H1 (cell line): ENCODE results near the gene MPPED2. TPM values are rescaled to one million over a fixed set of nuclear protein-coding genes. Genes with fewer than 3 reads are reported as not detected.
A peak's percentile ranks its signal among the peaks of the same experiment; 100 is the strongest.

Experiments
- CTCF ChIA-PET: fragments of 300-600 bp; sonication (Branson Sonifier 250); formaldehyde crosslinking; loops from one replicate; lab custom pipeline; 2021; ENCODE audit not compliant: partially characterized antibody; lab: Charles Lee
- POLR2A ChIA-PET: fragments of 300-600 bp; sonication (Branson Sonifier 250); formaldehyde crosslinking; loops from one replicate; lab custom pipeline; 2021; ENCODE audit warnings: inconsistent platforms; ENCODE audit not compliant: partially characterized antibody; lab: Charles Lee
- DNase-seq, 2 experiments: peaks; one replicate each; pipeline versions ENCODE4 v3.0.0 to v3.0.0-alpha.2; 2010 to 2022; ENCODE audit warnings: low spot score in 2 of 2, low read depth in 1 of 2, mixed read lengths in 1 of 2
- FAIRE-seq: peaks from 2 replicates; lab custom pipeline; 2011; peaks lifted over from hg19 to GRCh38; lab: Jason Lieb, UNC
- H2AFZ ChIP-seq: 2 replicates; pipeline ENCODE4 v1.8.1; 2012; ENCODE audit warnings: low read length, inconsistent platforms
- H2AK5ac ChIP-seq: 2 replicates; pipeline ENCODE4 v1.6.1; 2013; ENCODE audit warnings: low read depth, low read length
- H2BK120ac ChIP-seq: replicated peaks from 2 replicates; pipeline ENCODE3; 2013; ENCODE audit warnings: low read depth, low read length, inconsistent platforms
- H2BK12ac ChIP-seq: 2 replicates; pipeline ENCODE4 v1.6.1; 2013; ENCODE audit warnings: low read depth, low read length
- H2BK15ac ChIP-seq: 2 replicates; pipeline ENCODE4 v1.6.1; 2013; ENCODE audit warnings: low read length
- H2BK20ac ChIP-seq: 2 replicates; pipeline ENCODE4 v1.6.1; 2013; ENCODE audit warnings: low read length
- H2BK5ac ChIP-seq: 2 replicates; pipeline ENCODE4 v1.6.1; 2013; ENCODE audit warnings: low read depth, low read length
- H3K14ac ChIP-seq: 2 replicates; pipeline ENCODE4 v1.6.1; 2013; ENCODE audit warnings: inconsistent platforms; ENCODE audit not compliant: insufficient read length
- H3K18ac ChIP-seq: 2 replicates; pipeline ENCODE4 v1.6.1; 2013; ENCODE audit warnings: low read length; ENCODE audit errors: extremely low read depth
- H3K23ac ChIP-seq: 2 replicates; pipeline ENCODE4 v1.6.1; 2013; ENCODE audit warnings: inconsistent platforms; ENCODE audit not compliant: insufficient read length
- H3K23me2 ChIP-seq: 2 replicates; pipeline ENCODE4 v1.6.1; 2013; ENCODE audit warnings: low read depth, low read length
- H3K27ac ChIP-seq: 2 replicates; pipeline ENCODE4 v1.6.1; 2011; ENCODE audit warnings: low read depth, low read length, inconsistent platforms
- H3K27me3 ChIP-seq, 4 experiments: replicated peaks in 1 of 4; 1 replicate in 1 of 4; 2 replicates in 3 of 4; pipeline versions ENCODE4 v1.6.1 to v1.8.1; 2011 to 2013; ENCODE audit warnings: low read length in 3 of 4, mild to moderate bottlenecking in 3 of 4, inconsistent platforms in 2 of 4, mixed read lengths in 2 of 4, moderate library complexity in 1 of 4; ENCODE audit not compliant: control insufficient read depth in 3 of 4, insufficient read depth in 3 of 4; ENCODE audit errors: extremely low read depth in 1 of 4
- H3K36me3 ChIP-seq, 4 experiments: 2 replicates each; pipeline versions ENCODE4 v1.6.1 to v1.8.1; 2011 to 2013; ENCODE audit warnings: mild to moderate bottlenecking in 4 of 4, low read length in 3 of 4, moderate library complexity in 2 of 4, control low read depth in 1 of 4, inconsistent platforms in 1 of 4; ENCODE audit not compliant: insufficient read depth in 4 of 4, control insufficient read depth in 2 of 4
- H3K4ac ChIP-seq: replicated peaks from 2 replicates; pipeline ENCODE3; 2013; ENCODE audit warnings: low read length, low read depth, mixed read lengths, inconsistent platforms; ENCODE audit not compliant: insufficient read length
- H3K4me1 ChIP-seq, 4 experiments: replicated peaks in 1 of 4; 1 replicate in 1 of 4; 2 replicates in 3 of 4; pipeline versions ENCODE4 v1.6.1 to v1.8.1; 2011 to 2013; ENCODE audit warnings: low read length in 3 of 4, inconsistent platforms in 2 of 4, mixed read lengths in 1 of 4; ENCODE audit not compliant: insufficient read depth in 4 of 4, control insufficient read depth in 3 of 4
- H3K4me2 ChIP-seq, 2 experiments: 2 replicates each; pipeline versions ENCODE4 v1.6.1 to v1.8.1; 2011 to 2013; ENCODE audit warnings: low read depth in 2 of 2, low read length in 2 of 2, control low read depth in 1 of 2, inconsistent platforms in 1 of 2, mild to moderate bottlenecking in 1 of 2; ENCODE audit not compliant: insufficient read depth in 1 of 2
- H3K4me3 ChIP-seq, 4 experiments: fragments of 200-600, 300-600 bp in 1 of 4; sonication (generic), shearing (Covaris generic), sonication (Bioruptor Twin) in 1 of 4; 2 replicates each; pipeline versions ENCODE4 v1.5.1 to v1.8.1; 2011 to 2016; ENCODE audit warnings: low read length in 4 of 4, low read depth in 3 of 4, control low read depth in 2 of 4, inconsistent platforms in 2 of 4, mild to moderate bottlenecking in 2 of 4, mixed read lengths in 1 of 4, moderate library complexity in 1 of 4; ENCODE audit not compliant: insufficient read depth in 2 of 4; ENCODE audit errors: extremely low read depth in 1 of 4
- H3K56ac ChIP-seq: replicated peaks from 2 replicates; pipeline ENCODE3; 2013; ENCODE audit warnings: low read depth, mild to moderate bottlenecking, mixed read lengths, low read length, inconsistent platforms; ENCODE audit not compliant: insufficient read length
- H3K79me1 ChIP-seq: 2 replicates; pipeline ENCODE4 v1.6.1; 2013; ENCODE audit warnings: low read depth, low read length, control low read depth
- H3K79me2 ChIP-seq, 2 experiments: 2 replicates each; pipeline versions ENCODE4 v1.6.1 to v1.8.1; 2012 to 2013; ENCODE audit warnings: low read length in 2 of 2, mild to moderate bottlenecking in 2 of 2, inconsistent platforms in 1 of 2; ENCODE audit not compliant: insufficient read depth in 2 of 2, control insufficient read depth in 1 of 2
- H3K9ac ChIP-seq, 4 experiments: replicated peaks in 1 of 4; 1 replicate in 1 of 4; 2 replicates in 3 of 4; pipeline versions ENCODE4 v1.6.1 to v1.8.1; 2011 to 2013; ENCODE audit warnings: low read depth in 3 of 4, low read length in 3 of 4, control low read depth in 2 of 4, mild to moderate bottlenecking in 2 of 4, moderate library complexity in 2 of 4, inconsistent platforms in 1 of 4; ENCODE audit errors: extremely low read depth in 1 of 4
- H3K9me3 ChIP-seq, 2 experiments: 2 replicates each; pipeline versions ENCODE4 v1.6.1 to v1.8.1; 2012 to 2013; ENCODE audit warnings: mild to moderate bottlenecking in 2 of 2, moderate library complexity in 2 of 2, control low read depth in 1 of 2, inconsistent platforms in 1 of 2, low read depth in 1 of 2, low read length in 1 of 2, mixed read lengths in 1 of 2; ENCODE audit not compliant: insufficient read depth in 2 of 2
- H4K20me1 ChIP-seq, 2 experiments: replicated peaks in 1 of 2; 2 replicates each; pipeline versions ENCODE3 to v1.8.1; 2011 to 2013; ENCODE audit warnings: inconsistent platforms in 2 of 2, low read length in 2 of 2, mild to moderate bottlenecking in 1 of 2; ENCODE audit not compliant: insufficient read depth in 2 of 2, control insufficient read depth in 1 of 2
- H4K5ac ChIP-seq: 2 replicates; pipeline ENCODE4 v1.6.1; 2013; ENCODE audit warnings: low read length, low read depth, mixed read lengths, inconsistent platforms; ENCODE audit not compliant: insufficient read length
- H4K8ac ChIP-seq: 2 replicates; pipeline ENCODE4 v1.8.0; 2013; ENCODE audit warnings: mild to moderate bottlenecking, moderate library complexity, low read length, inconsistent platforms; ENCODE audit not compliant: insufficient read depth; ENCODE audit errors: extremely low read depth
- H4K91ac ChIP-seq: replicated peaks from 2 replicates; pipeline ENCODE3; 2013; ENCODE audit warnings: low read length, mixed read lengths, inconsistent platforms; ENCODE audit not compliant: insufficient read length
- CREB1 ChIP-seq: IDR thresholded peaks from 2 replicates; pipeline ENCODE4 v1.6.1; 2012; ENCODE audit warnings: inconsistent platforms
- GABPA ChIP-seq: IDR thresholded peaks from 2 replicates; pipeline ENCODE4 v1.6.1; 2011; ENCODE audit warnings: mild to moderate bottlenecking, low read length, moderate library complexity, borderline replicate concordance; ENCODE audit not compliant: insufficient read depth
- POLR2A ChIP-seq, 2 experiments: IDR thresholded peaks; 1 replicate in 1 of 2; 2 replicates in 1 of 2; pipeline ENCODE4 v1.6.1; 2011; ENCODE audit warnings: low read depth in 2 of 2, low read length in 2 of 2, mild to moderate bottlenecking in 2 of 2; ENCODE audit errors: control extremely low read depth in 1 of 2
- RNF2 ChIP-seq: fragments of 200-900, 300-1000 bp; sonication (generic); IDR thresholded peaks from 2 replicates; pipeline ENCODE4 v1.7.1; 2016; ENCODE audit warnings: borderline replicate concordance, low read depth, mild to moderate bottlenecking, antibody characterized with exemption, low read length; ENCODE audit not compliant: poor library complexity, severe bottlenecking; ENCODE audit errors: missing control alignments
- SP2 ChIP-seq: IDR thresholded peaks from 2 replicates; pipeline ENCODE4 v1.6.1; 2012; ENCODE audit warnings: mild to moderate bottlenecking, low read length, inconsistent platforms
- SUZ12 ChIP-seq: fragments of 200-600 bp; sonication (generic); IDR thresholded peaks from 2 replicates; pipeline ENCODE4 v1.6.1; 2012; ENCODE audit warnings: mild to moderate bottlenecking, inconsistent platforms, low read length, moderate library complexity, mixed read lengths
- TCF12 ChIP-seq: IDR thresholded peaks from 2 replicates; pipeline ENCODE4 v1.6.1; 2011; ENCODE audit warnings: low read depth, mild to moderate bottlenecking, low read length
- WGBS, 2 experiments: shearing (Covaris generic) in 1 of 2; methylation state at CpG; one replicate each; pipeline versions ENCODE4 v1.1.6 to v1.1.7; 2013 to 2015; ENCODE audit warnings: low lambda C conversion rate in 2 of 2, mixed read lengths in 2 of 2, inconsistent platforms in 1 of 2, low coverage in 1 of 2, missing lambda C conversion rate in 1 of 2; ENCODE audit not compliant: insufficient replicate concordance in 2 of 2, insufficient coverage in 1 of 2, insufficient read length in 1 of 2; ENCODE audit errors: extremely low coverage in 1 of 2, missing lambda C conversion rate in 1 of 2; 5-methylcytosine and 5-hydroxymethylcytosine counted together
- polyA plus RNA-seq, 7 experiments: library from polyadenylated mRNA; depleted of rRNA in 3 of 7; stranded (reverse) in 5 of 7; unstranded in 2 of 7; fragments of >200 nt in 5 of 7; fragments of 200-250 nt in 2 of 7; gene quantifications; 1 replicate in 5 of 7; 2 replicates in 1 of 7; 4 replicates in 1 of 7; pipeline versions ENCODE4 v1.2.1 to v1.2.3, GENCODE V29; 2011 to 2013; ENCODE audit warnings: missing spikeins in 2 of 7, mixed read lengths in 2 of 7
- total RNA-seq: library from RNA; stranded (reverse); fragmentation: NEBNext Ultra II Directional; extraction: Animal tissue kit (Norgen Biotek cat#: 25700); gene quantifications from 2 replicates; pipeline ENCODE4 v1.2.1, GENCODE V29; 2021
- TF ChIP-seq, protein P1 (sequence below), 3 experiments: IDR thresholded peaks; 1 replicate in 2 of 3; 2 replicates in 1 of 3; pipeline versions ENCODE4 v1.5.1 to v1.6.1; 2011; ENCODE audit warnings: low read length in 3 of 3, mild to moderate bottlenecking in 3 of 3, inconsistent platforms in 2 of 3, low read depth in 1 of 3, moderate library complexity in 1 of 3; ENCODE audit not compliant: insufficient read depth in 1 of 3; ENCODE audit errors: control extremely low read depth in 1 of 3
- TF ChIP-seq, protein P2 (sequence below): IDR thresholded peaks from 2 replicates; pipeline ENCODE4 v1.6.1; 2011; ENCODE audit warnings: low read depth, mild to moderate bottlenecking, low read length; ENCODE audit not compliant: insufficient read depth

MPPED2 gene
- total and polyA plus RNA-seq, 2 of the 8 experiments (the other 6 are each of a cell fraction or from before 2014, with no cell fraction given): 1.3 to 3.5 TPM

DNA sequence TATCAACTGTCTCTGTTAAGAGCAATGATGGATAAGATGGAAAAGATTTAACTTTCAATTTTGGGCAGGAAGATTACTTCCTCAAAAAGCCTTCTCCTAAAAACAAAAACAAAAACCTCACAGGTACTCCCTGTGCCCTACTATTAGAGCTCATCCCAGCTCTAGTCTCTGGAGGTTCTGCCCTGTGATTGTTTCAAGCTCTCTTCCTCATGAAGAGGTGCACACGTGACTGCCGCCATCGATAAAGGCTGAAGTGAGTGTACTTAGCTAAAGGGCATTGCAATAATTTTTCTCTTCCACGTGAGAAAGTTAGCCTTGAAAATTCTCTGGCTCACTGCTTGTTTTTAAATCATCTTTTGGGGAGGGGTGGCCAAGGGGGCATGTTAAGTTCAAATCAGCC, 36.6 kb downstream of the MPPED2 start:
- WGBS, 2 experiments: 82% methylated on average over 4 of the region's 4 CpGs; no CpG with 5 or more reads in 1 of the 2 experiments
- Histone ChIP-seq H3K4me3 (no peak overlapping the region), H3K56ac (no peak overlapping the region), H3K23ac (no peak overlapping the region), H4K8ac (no peak overlapping the region), H2BK12ac (no peak overlapping the region), H3K79me2 (no peaks in the 10 kb centered on the region), H3K23me2 (no peaks in the 10 kb centered on the region), H3K4me2 (no peak overlapping the region), H3K14ac (no peak overlapping the region), H4K91ac (no peak overlapping the region), H3K4ac (no peak overlapping the region), H3K27me3 (peaks cover 0 to 10% (median 2%) of the 10 kb centered on the region in 4 experiments; a peak in 4 of 7 replicates), H4K5ac (no peak overlapping the region), H3K79me1 (no peaks in the 10 kb centered on the region), H3K4me1 (peaks cover 5 to 32% (median 21%) of the 10 kb centered on the region in 4 experiments), H2BK120ac (no peak overlapping the region), H4K20me1 (no peaks in the 10 kb centered on the region), H2AK5ac (0 out of 2 replicates have a peak overlapping the region, but pooled peaks have one; percentile 29), H2AFZ (no peak overlapping the region), H2BK5ac (no peak overlapping the region), H2BK15ac (no peak overlapping the region), H3K9ac (no peak overlapping the region), H3K9me3 (no peaks in the 10 kb centered on the region), H3K27ac (no peak overlapping the region), H3K36me3 (no peaks in the 10 kb centered on the region), H2BK20ac (no peak overlapping the region), H3K18ac (no peak overlapping the region; the same call in 1 of the 2 replicates)
- FAIRE-seq (no peak), DNase-seq (no peak)
- ChIA-PET POLR2A (no interaction called here), CTCF (interaction anchor here (1.0 to 1.3 kb wide), 3 partner anchors 10 to 103 kb away, joined by 3 read pairs; no protein-coding TSS in a partner anchor)
- TF ChIP-seq SUZ12: no peak
- TF ChIP-seq TCF12: no peak
- no peak for TF ChIP-seq RNF2
- TF ChIP-seq GABPA: no peak
- TF ChIP-seq, protein P1, sequence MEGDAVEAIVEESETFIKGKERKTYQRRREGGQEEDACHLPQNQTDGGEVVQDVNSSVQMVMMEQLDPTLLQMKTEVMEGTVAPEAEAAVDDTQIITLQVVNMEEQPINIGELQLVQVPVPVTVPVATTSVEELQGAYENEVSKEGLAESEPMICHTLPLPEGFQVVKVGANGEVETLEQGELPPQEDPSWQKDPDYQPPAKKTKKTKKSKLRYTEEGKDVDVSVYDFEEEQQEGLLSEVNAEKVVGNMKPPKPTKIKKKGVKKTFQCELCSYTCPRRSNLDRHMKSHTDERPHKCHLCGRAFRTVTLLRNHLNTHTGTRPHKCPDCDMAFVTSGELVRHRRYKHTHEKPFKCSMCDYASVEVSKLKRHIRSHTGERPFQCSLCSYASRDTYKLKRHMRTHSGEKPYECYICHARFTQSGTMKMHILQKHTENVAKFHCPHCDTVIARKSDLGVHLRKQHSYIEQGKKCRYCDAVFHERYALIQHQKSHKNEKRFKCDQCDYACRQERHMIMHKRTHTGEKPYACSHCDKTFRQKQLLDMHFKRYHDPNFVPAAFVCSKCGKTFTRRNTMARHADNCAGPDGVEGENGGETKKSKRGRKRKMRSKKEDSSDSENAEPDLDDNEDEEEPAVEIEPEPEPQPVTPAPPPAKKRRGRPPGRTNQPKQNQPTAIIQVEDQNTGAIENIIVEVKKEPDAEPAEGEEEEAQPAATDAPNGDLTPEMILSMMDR (IDR thresholded peaks at IDR 0.05; ENCODE audit: control extremely low read depth in 1 of 3, insufficient read depth in 1 of 3, low read depth in 1 of 3, low read length in 3 of 3): no peak
- no peak for TF ChIP-seq SP2
- TF ChIP-seq POLR2A (IDR thresholded peaks at IDR 0.05; ENCODE audit: control extremely low read depth in 1 of 2, low read depth in 2 of 2, low read length in 2 of 2): no peak
- TF ChIP-seq, protein P2, sequence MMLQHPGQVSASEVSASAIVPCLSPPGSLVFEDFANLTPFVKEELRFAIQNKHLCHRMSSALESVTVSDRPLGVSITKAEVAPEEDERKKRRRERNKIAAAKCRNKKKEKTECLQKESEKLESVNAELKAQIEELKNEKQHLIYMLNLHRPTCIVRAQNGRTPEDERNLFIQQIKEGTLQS: no peak
- no peak for TF ChIP-seq CREB1
